ENCODE data around the gene RAB5A.
"Not testable (repeated sequence)": the region's sequence is repeated elsewhere in the genome, so short reads cannot be mapped to it uniquely, and the experiment has no call there.

The RAB5A gene

GRCh38 chr3:19950316-19950715 lies 3.4 kb downstream of the RAB5A start:
- DNase-seq, result no peak

GRCh38 chr3:19954676-19955075 lies 7.8 kb downstream of the RAB5A start:
- DNase-seq, result no peak

GRCh38 chr3:19957354-19957753 lies 10.5 kb downstream of the RAB5A start:
- not testable (repeated sequence) for DNase-seq

- DNase-seq, result no peak
These were observed 12.6 kb downstream of the RAB5A start for GRCh38 chr3:19959505-19959904.

- no peak for DNase-seq
These were observed 13.8 kb downstream of the RAB5A start for GRCh38 chr3:19960696-19961095.

GRCh38 chr3:19961960-19962359 lies 15.1 kb downstream of the RAB5A start:
- DNase-seq, result no peak

- DNase-seq, result no peak
These were observed 20.3 kb downstream of the RAB5A start for GRCh38 chr3:19967208-19967607.

- no peak for DNase-seq
These were observed 20.9 kb downstream of the RAB5A start for GRCh38 chr3:19967812-19968211.

- DNase-seq, result no peak
These were observed 23.4 kb downstream of the RAB5A start for GRCh38 chr3:19970327-19970726.

GRCh38 chr3:19972054-19972453 lies 25.2 kb downstream of the RAB5A start:
- no peak for DNase-seq

- DNase-seq, result not testable (repeated sequence)
These were observed 42.0 kb downstream of the RAB5A start for GRCh38 chr3:19988904-19989303.

- no peak for DNase-seq
These were observed 47.9 kb downstream of the RAB5A start for GRCh38 chr3:19994796-19995195.

GRCh38 chr3:19997502-19997901 lies 50.6 kb downstream of the RAB5A start:
- DNase-seq, result no peak

GRCh38 chr3:20001932-20002331 lies 55.0 kb downstream of the RAB5A start:
- no peak for DNase-seq

- no peak for DNase-seq
These were observed 61.1 kb downstream of the RAB5A start for GRCh38 chr3:20007960-20008359.

- DNase-seq, result no peak
These were observed 61.7 kb downstream of the RAB5A start for GRCh38 chr3:20008646-20009045.

- no peak for DNase-seq
These were observed 65.3 kb downstream of the RAB5A start, which contains the start of gene PP2D1 for GRCh38 chr3:20012164-20012563. Gene PP2D1, minus strand, starts transcription at chr3:20012264. Its CDS starts 192 bp downstream, at chr3:20012072.

GRCh38 chr3:20013396-20013795 lies 66.5 kb downstream of the RAB5A start:
- DNase-seq, result no peak

- DNase-seq, result no peak
These were observed 68.6 kb downstream of the RAB5A start for GRCh38 chr3:20015525-20015924.

GRCh38 chr3:20016076-20016475 lies 69.2 kb downstream of the RAB5A start:
- not testable (repeated sequence) for DNase-seq

GRCh38 chr3:20022954-20023622 lies 76.2 kb downstream of the RAB5A start:
- no peak for DNase-seq

GRCh38 chr3:20023623-20024405 lies 76.9 kb downstream of the RAB5A start:
- DNase-seq, result no peak

GRCh38 chr3:20027136-20027535 lies 80.2 kb downstream of the RAB5A start:
- DNase-seq, result no peak

GRCh38 chr3:20028905-20029331 lies 82.0 kb downstream of the RAB5A start:
- no peak for DNase-seq
